Heart left ventricle (tissue), 16 donors: ENCODE data around the gene AKNA. TPM values are rescaled to one million over a fixed set of nuclear protein-coding genes. Genes with fewer than 3 reads are reported as not detected.

Experiments used
- ATAC-seq, 4 donors: fragments of 200-7000 bp; cut with Tn5 transposase; one replicate each; pipeline ENCODE4 v1.9.1; 2020 to 2022; ENCODE audit warnings: moderate library complexity in 4 of 4, mild to moderate bottlenecking in 3 of 4, moderate number of reproducible peaks in 1 of 4
- DNase-seq, 5 donors: peaks; one replicate each; pipeline ENCODE4 v3.0.0-alpha.2; 2020
- H3K27ac ChIP-seq, 12 donors: fragments of 200-600 bp; sonication (generic) in 4 of 12; one replicate each; pipeline versions ENCODE4 v1.5.0 to v1.8.0; 2016 to 2022; ENCODE audit warnings: mild to moderate bottlenecking in 2 of 12
- H3K27me3 ChIP-seq, 9 donors: fragments of 200-600 bp; sonication (generic) in 2 of 9; one replicate each; pipeline versions ENCODE4 v1.5.1 to v1.8.0; 2016 to 2022; ENCODE audit warnings: mild to moderate bottlenecking in 3 of 9
- H3K36me3 ChIP-seq, 9 donors: fragments of 200-600 bp; sonication (generic) in 2 of 9; one replicate each; pipeline versions ENCODE4 v1.5.0 to v1.8.0; 2018 to 2022; ENCODE audit warnings: mild to moderate bottlenecking in 2 of 9
- H3K4me1 ChIP-seq, 12 donors: fragments of 200-600 bp; sonication (generic) in 4 of 12; one replicate each; pipeline versions ENCODE4 v1.5.0 to v1.8.0; 2016 to 2022; ENCODE audit warnings: mild to moderate bottlenecking in 3 of 12
- H3K4me3 ChIP-seq, 12 donors: fragments of 200-600 bp; sonication (generic) in 4 of 12; one replicate each; pipeline versions ENCODE4 v1.5.0 to v1.8.0; 2017 to 2022; ENCODE audit warnings: mild to moderate bottlenecking in 9 of 12, moderate library complexity in 4 of 12
- H3K9me3 ChIP-seq, 12 donors: fragments of 200-600 bp; sonication (generic) in 4 of 12; one replicate each; pipeline versions ENCODE4 v1.5.0 to v1.8.0; 2016 to 2022; ENCODE audit warnings: mild to moderate bottlenecking in 1 of 12
- CTCF ChIP-seq, 12 donors: fragments of 200-600 bp; sonication (generic) in 4 of 12; IDR thresholded peaks; one replicate each; pipeline versions ENCODE4 v1.5.0 to v1.8.0; 2018 to 2022; ENCODE audit warnings: antibody characterized with exemption in 12 of 12, mild to moderate bottlenecking in 5 of 12
- POLR2A ChIP-seq, 2 donors: fragments of 450-650 bp; IDR thresholded peaks; one replicate each; pipeline ENCODE4 v1.6.1; 2017; ENCODE audit warnings: antibody characterized with exemption in 2 of 2, mild to moderate bottlenecking in 2 of 2, moderate library complexity in 2 of 2
- WGBS, 4 donors: extraction: QIAGEN DNeasy Blood & Tissue Kit in 2 of 4; methylation state at CpG; one replicate each; pipeline versions ENCODE4 v1.1.5 to v1.1.7; 2013 to 2018; 5-methylcytosine and 5-hydroxymethylcytosine counted together
- intact Hi-C, 10 donors: fragments of 100-400 bp; cut with DNase I; formaldehyde crosslinking; loops; one replicate each; pipeline versions ENCODE4 v1.11.1 to v1.14.2; 2022
- polyA plus RNA-seq, 2 donors: library from polyadenylated mRNA; stranded (reverse); fragments of 200-250 nt; gene quantifications; one replicate each; pipeline ENCODE4 v1.2.3, GENCODE V29; 2013
- total RNA-seq, 9 donors: library from RNA; depleted of rRNA in 2 of 9; stranded (reverse); fragments of >200 nt in 2 of 9; fragmentation: NEBNext Ultra II Directional in 3 of 9; extraction: Animal tissue kit (Norgen Biotek cat#: 25700) in 3 of 9; gene quantifications; one replicate each; pipeline versions ENCODE4 v1.1.0 to v1.2.4, GENCODE V29; 2016 to 2023
- donor health status: ischemic (EF 13 %, LVEDD 7.1; RV severe dilation, severe dysfunction).
- donor health status: healthy with polysubstance abuse.
- donor health status: DM: no; HTN: yes; CAD: no.
- donor health status: DM: no; HTN: no; CAD: no.
- donor health status: ischemic (EF 25% LVEDD 6.9; RV normal size, moderate dysfunction).
- donor health status: ischemic (EF 25% LVEDD 5.7; RV mildly dilated, moderate dysfunction).
- donor health status: healthy.
- donor health status: DM: yes; HTN: yes; CAD: no.
- donor health status: ischemic (EF 35%, LVEDD 5.7; RV mildly dilated, moderate dysfunction).
- donor health status: nonischemic (EF 11% LVEDD 7.7; RV severe dilation, severe dysfunction).
- donor health status: DM: yes; HTN: yes; CAD: no.
- donor health status: PGD.
- donor health status: ischemic (EF 29% LVEDD 5.4; RV normal size, mild dysfunction).
- donor health status: nonischemic (EF 23%, LVEDD 6.1; RV moderate dilation, normal function).

Gene AKNA
- total and polyA plus RNA-seq, 11 donors: 2.5 to 30.8 (median 4.4) TPM

- no peaks in the 10 kb centered on the region for H3K9me3 ChIP-seq
- no peaks in the 10 kb centered on the region for H3K4me1 ChIP-seq
- no peaks in the 10 kb centered on the region for H3K27me3 ChIP-seq
- 74 to 84% (median 82%) methylated on average over 14 to 15 of the region's 15 CpGs for WGBS, 4 donors
- H3K4me3 ChIP-seq: no peak overlapping the region
- H3K27ac ChIP-seq: no peak overlapping the region
- peaks cover 0 to 11% (median 0%) of the 10 kb centered on the region in 9 donors for H3K36me3 ChIP-seq
- ATAC-seq (no peak), DNase-seq (peak; percentile 2 to 64 (median 15))
- TF ChIP-seq CTCF (IDR thresholded peaks at IDR 0.05) (no peak), POLR2A (IDR thresholded peaks at IDR 0.05) (no peak)
- intact Hi-C loops: loop anchor here in 3 of 10 donors (5.0 kb wide), 2 partner anchors 130 to 135 kb away; partner anchors contain the start of gene COL27A1 (in 2 of the 3)
Observed at GRCh38 chr9:114287763-114288192, 100.0 kb downstream of the AKNA start.

- DNase-seq: peak; percentile 4 to 49 (median 16)
- H3K4me1 ChIP-seq: no peaks in the 10 kb centered on the region
- H3K36me3 ChIP-seq: peaks cover 0 to 5% (median 0%) of the 10 kb centered on the region in 9 donors
- no peak overlapping the region for H3K4me3 ChIP-seq
- H3K27ac ChIP-seq: no peak overlapping the region
- intact Hi-C loops: loop anchor here in 3 of 10 donors (5.0 kb wide), 2 partner anchors 130 to 135 kb away; partner anchors contain the start of gene COL27A1 (in 2 of the 3)
- H3K9me3 ChIP-seq: no peaks in the 10 kb centered on the region
- TF ChIP-seq CTCF (IDR thresholded peaks at IDR 0.05): no peak
- no peak for TF ChIP-seq POLR2A (IDR thresholded peaks at IDR 0.05)
- 74 to 92% (median 86%) methylated on average over 15 to 16 of the region's 16 CpGs for WGBS, 4 donors
- ATAC-seq: no peak
- H3K27me3 ChIP-seq: no peaks in the 10 kb centered on the region
Observed at GRCh38 chr9:114287001-114287762, 100.6 kb downstream of the AKNA start.

- Histone ChIP-seq H3K27me3 (no peaks in the 10 kb centered on the region), H3K27ac (no peak overlapping the region), H3K9me3 (no peaks in the 10 kb centered on the region), H3K4me3 (no peak overlapping the region), H3K36me3 (peaks cover 0 to 2% (median 0%) of the 10 kb centered on the region in 9 donors), H3K4me1 (peaks cover 0 to 7% (median 0%) of the 10 kb centered on the region in 12 donors)
- no peak for ATAC-seq
- TF ChIP-seq CTCF (IDR thresholded peaks at IDR 0.05): no peak
- TF ChIP-seq POLR2A (IDR thresholded peaks at IDR 0.05): no peak
- 79 to 90% (median 84%) methylated on average over 10 of the region's 10 CpGs for WGBS, 4 donors
- peak in 3 of 5 donors; percentile 1 to 2 (median 1) for DNase-seq
- intact Hi-C loops: loop anchor here in 3 of 10 donors (5.0 kb wide), 2 partner anchors 129 to 134 kb away; partner anchors contain the start of gene COL27A1 (in 2 of the 3)
Observed at GRCh38 chr9:114286146-114286679, 101.6 kb downstream of the AKNA start.
